SK-N-SH (cell line): Measurements from ENCODE around the gene ZBTB8OS. TPM values are rescaled to one million over a fixed set of nuclear protein-coding genes. Genes with fewer than 3 reads are reported as not detected.
A peak's percentile ranks its signal among the peaks of the same experiment; 100 is the strongest.

Source experiments
- CTCF ChIA-PET: fragments of 300-600, 350-600 bp; formaldehyde crosslinking; extraction: SDS; loops from one replicate; lab custom pipeline; 2021; lab: Yijun Ruan, JAX
- POLR2A ChIA-PET: fragments of 350-600 bp; sonication (Branson Sonifier 250); formaldehyde crosslinking; extraction: SDS; loops from one replicate; lab custom pipeline; 2020; ENCODE audit warnings: antibody characterized with exemption, inconsistent platforms; lab: Yijun Ruan, JAX
- DNase-seq: peaks from one replicate; pipeline ENCODE4 v3.0.0; 2012
- H2AFZ ChIP-seq: fragments of 200-600 bp; sonication (generic); 2 replicates; pipeline ENCODE4 v1.8.1; 2016; ENCODE audit warnings: antibody characterized with exemption, mild to moderate bottlenecking, low read depth
- H3F3A ChIP-seq: fragments of 200-600 bp; sonication (generic); replicated peaks from 2 replicates; pipeline ENCODE3; 2016; ENCODE audit warnings: antibody characterized with exemption, mild to moderate bottlenecking; ENCODE audit not compliant: insufficient read depth
- H3K27ac ChIP-seq, 2 experiments: fragments of 200-500 bp in 1 of 2; fragments of 200-600 bp in 1 of 2; sonication (Bioruptor generic) in 1 of 2; sonication (generic), shearing (Covaris generic) in 1 of 2; 2 replicates each; pipeline versions ENCODE4 v1.5.1 to v1.6.1; 2014 to 2016; ENCODE audit warnings: low read depth in 2 of 2, inconsistent platforms in 1 of 2, low read length in 1 of 2, mild to moderate bottlenecking in 1 of 2, mixed read lengths in 1 of 2
- H3K27me3 ChIP-seq: fragments of 200-600 bp; sonication (generic), shearing (Covaris generic); 2 replicates; pipeline ENCODE4 v1.6.1; 2016; ENCODE audit warnings: mixed run types; ENCODE audit not compliant: insufficient read depth
- H3K36me3 ChIP-seq, 2 experiments: fragments of 200-500 bp in 1 of 2; fragments of 200-600 bp in 1 of 2; sonication (Bioruptor generic) in 1 of 2; sonication (generic) in 1 of 2; replicated peaks in 1 of 2; 2 replicates each; pipeline versions ENCODE3 to v1.5.1; 2014 to 2016; ENCODE audit warnings: low read length in 1 of 2, mild to moderate bottlenecking in 1 of 2; ENCODE audit not compliant: insufficient read depth in 2 of 2, control insufficient read depth in 1 of 2
- H3K4me1 ChIP-seq, 2 experiments: fragments of 200-500 bp in 1 of 2; fragments of 200-600 bp in 1 of 2; sonication (Bioruptor generic) in 1 of 2; sonication (generic), shearing (Covaris generic) in 1 of 2; 2 replicates each; pipeline versions ENCODE4 v1.5.1 to v1.6.1; 2014 to 2016; ENCODE audit warnings: low read depth in 1 of 2, low read length in 1 of 2, mixed run types in 1 of 2; ENCODE audit not compliant: insufficient read depth in 2 of 2, control insufficient read depth in 1 of 2
- H3K4me2 ChIP-seq: fragments of 200-600 bp; sonication (generic), shearing (Covaris generic); 2 replicates; pipeline ENCODE4 v1.6.1; 2017; ENCODE audit warnings: mixed run types
- H3K4me3 ChIP-seq, 2 experiments: fragments of 200-500 bp in 1 of 2; fragments of 200-600 bp in 1 of 2; sonication (Bioruptor generic) in 1 of 2; sonication (generic), shearing (Covaris generic) in 1 of 2; 2 replicates each; pipeline versions ENCODE4 v1.5.1 to v1.8.1; 2014 to 2016; ENCODE audit warnings: low read depth in 2 of 2, inconsistent platforms in 1 of 2, low read length in 1 of 2, mild to moderate bottlenecking in 1 of 2, mixed read lengths in 1 of 2, moderate library complexity in 1 of 2
- H3K79me2 ChIP-seq: fragments of 200-600 bp; sonication (generic); 2 replicates; pipeline ENCODE4 v1.8.1; 2017; ENCODE audit warnings: mild to moderate bottlenecking; ENCODE audit not compliant: insufficient read depth
- H3K9ac ChIP-seq: fragments of 200-600 bp; sonication (generic); 2 replicates; pipeline ENCODE4 v1.6.1; 2017; ENCODE audit warnings: mixed run types
- H3K9me2 ChIP-seq: fragments of 200-600 bp; sonication (generic); 2 replicates; pipeline ENCODE4 v1.6.1; 2017; ENCODE audit warnings: mixed run types
- H3K9me3 ChIP-seq: fragments of 200-600 bp; sonication (generic); 2 replicates; pipeline ENCODE4 v1.6.1; 2017; ENCODE audit warnings: mixed run types, mild to moderate bottlenecking, moderate library complexity
- H4K20me1 ChIP-seq: fragments of 200-600 bp; sonication (generic); 2 replicates; pipeline ENCODE4 v1.6.1; 2017; ENCODE audit warnings: mild to moderate bottlenecking, mixed run types; ENCODE audit not compliant: insufficient read depth
- EP300 ChIP-seq, 2 experiments: IDR thresholded peaks; 2 replicates each; pipeline versions ENCODE4 v1.4.0 to v1.6.1; 2012; ENCODE audit warnings: borderline replicate concordance in 1 of 2, low read depth in 1 of 2, low read length in 1 of 2
- FOXJ3 ChIP-seq: sonication (generic); formaldehyde crosslinking; IDR thresholded peaks from 2 replicates; pipeline ENCODE4 v1.5.1; 2020; ENCODE audit warnings: mild to moderate bottlenecking, missing genetic modification reagents
- FOXM1 ChIP-seq: IDR thresholded peaks from 2 replicates; pipeline ENCODE4 v1.4.0; 2012; ENCODE audit warnings: low read depth, mild to moderate bottlenecking
- GABPA ChIP-seq: IDR thresholded peaks from 2 replicates; pipeline ENCODE4 v1.4.0; 2012; ENCODE audit warnings: low read depth, mild to moderate bottlenecking
- IRF3 ChIP-seq: fragments of 150-350 bp; IDR thresholded peaks from 2 replicates; pipeline ENCODE4 v1.6.1; 2016; ENCODE audit warnings: mild to moderate bottlenecking, low read depth, low read length
- MEF2A ChIP-seq: IDR thresholded peaks from 2 replicates; pipeline ENCODE4 v1.4.0; 2012; ENCODE audit warnings: low read depth, borderline replicate concordance
- PBX3 ChIP-seq: IDR thresholded peaks from 2 replicates; pipeline ENCODE4; 2012
- RFX5 ChIP-seq: IDR thresholded peaks from 2 replicates; pipeline ENCODE4 v1.6.1; 2012; ENCODE audit warnings: mild to moderate bottlenecking, improper control_type of control experiment, low read length
- RXRA ChIP-seq: IDR thresholded peaks from 2 replicates; pipeline ENCODE4 v1.4.0; 2012; ENCODE audit warnings: low read depth, mild to moderate bottlenecking, borderline replicate concordance
- TAF1 ChIP-seq: IDR thresholded peaks from 2 replicates; pipeline ENCODE4 v1.6.1; 2012; ENCODE audit warnings: low read depth, mild to moderate bottlenecking, low read length, moderate library complexity, borderline replicate concordance
- TEAD4 ChIP-seq: IDR thresholded peaks from 2 replicates; pipeline ENCODE4 v1.4.0; 2012; ENCODE audit warnings: mild to moderate bottlenecking, borderline replicate concordance; ENCODE audit not compliant: insufficient read depth
- USF1 ChIP-seq: IDR thresholded peaks from 2 replicates; pipeline ENCODE4 v1.4.0; 2012; ENCODE audit warnings: low read depth, borderline replicate concordance
- USF2 ChIP-seq: fragments of 150-350 bp; IDR thresholded peaks from 2 replicates; pipeline ENCODE4 v1.6.1; 2017; ENCODE audit warnings: antibody characterized with exemption, low read length, low read depth, borderline replicate concordance
- YY1 ChIP-seq: IDR thresholded peaks from 2 replicates; pipeline ENCODE4 v1.4.0; 2012; ENCODE audit warnings: low read depth, mild to moderate bottlenecking
- WGBS: methylation state at CpG from one replicate; pipeline ENCODE4 v1.1.6; 2017; ENCODE audit warnings: low lambda C conversion rate; 5-methylcytosine and 5-hydroxymethylcytosine counted together
- polyA plus RNA-seq, 3 experiments: library from polyadenylated mRNA; depleted of rRNA; stranded (reverse); fragments of >200 nt; gene quantifications; 2 replicates each; pipeline ENCODE4 v1.2.3, GENCODE V29; 2012
- TF ChIP-seq, protein P1 (sequence below): IDR thresholded peaks from 2 replicates; pipeline ENCODE4 v1.4.0; 2012; ENCODE audit warnings: low read depth, borderline replicate concordance
- TF ChIP-seq, protein P2 (sequence below): IDR thresholded peaks from 2 replicates; pipeline ENCODE4 v1.6.1; 2012; ENCODE audit warnings: mild to moderate bottlenecking, low read depth, low read length, moderate library complexity

The ZBTB8OS gene
- polyA plus RNA-seq, 1 of the 3 experiments (the other 2 are of a cell fraction) = 59.2 TPM

DNA sequence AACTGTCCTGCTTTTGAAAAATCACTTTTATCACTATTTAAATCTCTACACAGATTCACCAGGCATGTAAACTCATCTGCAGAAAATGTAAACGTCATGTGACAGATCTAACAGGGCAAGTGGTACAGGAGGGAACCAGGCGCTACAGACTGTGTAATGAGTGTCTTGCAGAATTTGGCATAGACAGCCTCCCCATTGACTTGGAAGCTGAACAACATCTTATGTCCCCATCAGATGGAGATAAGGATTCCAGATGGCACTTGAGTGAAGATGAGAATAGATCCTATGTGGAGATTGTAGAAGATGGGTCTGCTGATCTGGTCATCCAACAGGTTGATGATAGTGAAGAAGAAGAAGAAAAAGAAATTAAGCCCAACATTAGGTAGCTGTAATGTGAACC, 50.3 kb downstream of the ZBTB8OS start:
- Histone ChIP-seq H3K27ac (no peak overlapping the region), H3K4me3 (no peak overlapping the region), H3K27me3 (no peaks in the 10 kb centered on the region), H3F3A (no peaks in the 10 kb centered on the region), H3K9me2 (no peaks in the 10 kb centered on the region), H3K79me2 (no peaks in the 10 kb centered on the region), H3K9me3 (no peaks in the 10 kb centered on the region), H2AFZ (no peak overlapping the region), H3K4me2 (no peak overlapping the region), H3K36me3 (peaks cover 3 to 37% of the 10 kb centered on the region in 2 experiments)
- ChIA-PET POLR2A (interaction anchor here (0.6 kb wide), 1 partner anchor 50 kb away, joined by 4 read pairs; no protein-coding TSS in a partner anchor), CTCF (interaction anchor here (0.8 to 1.8 kb wide), 2 partner anchors 9 to 10 kb away, joined by 3 to 4 read pairs; no protein-coding TSS in a partner anchor)
- TF ChIP-seq USF2 (no peak), EP300 (IDR thresholded peaks at IDR 0.05; ENCODE audit: borderline replicate concordance in 1 of 2, low read depth in 1 of 2, low read length in 1 of 2) (no peak), YY1 (no peak), PBX3 (no peak), MEF2A (no peak), FOXM1 (no peak), RFX5 (no peak), IRF3 (no peak), USF1 (no peak), RXRA (no peak), TAF1 (no peak), TEAD4 (no peak), GABPA (no peak), FOXJ3 (CRISPR knock-in tag) (no peak)
- TF ChIP-seq, protein P1, sequence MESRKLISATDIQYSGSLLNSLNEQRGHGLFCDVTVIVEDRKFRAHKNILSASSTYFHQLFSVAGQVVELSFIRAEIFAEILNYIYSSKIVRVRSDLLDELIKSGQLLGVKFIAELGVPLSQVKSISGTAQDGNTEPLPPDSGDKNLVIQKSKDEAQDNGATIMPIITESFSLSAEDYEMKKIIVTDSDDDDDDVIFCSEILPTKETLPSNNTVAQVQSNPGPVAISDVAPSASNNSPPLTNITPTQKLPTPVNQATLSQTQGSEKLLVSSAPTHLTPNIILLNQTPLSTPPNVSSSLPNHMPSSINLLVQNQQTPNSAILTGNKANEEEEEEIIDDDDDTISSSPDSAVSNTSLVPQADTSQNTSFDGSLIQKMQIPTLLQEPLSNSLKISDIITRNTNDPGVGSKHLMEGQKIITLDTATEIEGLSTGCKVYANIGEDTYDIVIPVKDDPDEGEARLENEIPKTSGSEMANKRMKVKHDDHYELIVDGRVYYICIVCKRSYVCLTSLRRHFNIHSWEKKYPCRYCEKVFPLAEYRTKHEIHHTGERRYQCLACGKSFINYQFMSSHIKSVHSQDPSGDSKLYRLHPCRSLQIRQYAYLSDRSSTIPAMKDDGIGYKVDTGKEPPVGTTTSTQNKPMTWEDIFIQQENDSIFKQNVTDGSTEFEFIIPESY = no peak
- TF ChIP-seq, protein P2, sequence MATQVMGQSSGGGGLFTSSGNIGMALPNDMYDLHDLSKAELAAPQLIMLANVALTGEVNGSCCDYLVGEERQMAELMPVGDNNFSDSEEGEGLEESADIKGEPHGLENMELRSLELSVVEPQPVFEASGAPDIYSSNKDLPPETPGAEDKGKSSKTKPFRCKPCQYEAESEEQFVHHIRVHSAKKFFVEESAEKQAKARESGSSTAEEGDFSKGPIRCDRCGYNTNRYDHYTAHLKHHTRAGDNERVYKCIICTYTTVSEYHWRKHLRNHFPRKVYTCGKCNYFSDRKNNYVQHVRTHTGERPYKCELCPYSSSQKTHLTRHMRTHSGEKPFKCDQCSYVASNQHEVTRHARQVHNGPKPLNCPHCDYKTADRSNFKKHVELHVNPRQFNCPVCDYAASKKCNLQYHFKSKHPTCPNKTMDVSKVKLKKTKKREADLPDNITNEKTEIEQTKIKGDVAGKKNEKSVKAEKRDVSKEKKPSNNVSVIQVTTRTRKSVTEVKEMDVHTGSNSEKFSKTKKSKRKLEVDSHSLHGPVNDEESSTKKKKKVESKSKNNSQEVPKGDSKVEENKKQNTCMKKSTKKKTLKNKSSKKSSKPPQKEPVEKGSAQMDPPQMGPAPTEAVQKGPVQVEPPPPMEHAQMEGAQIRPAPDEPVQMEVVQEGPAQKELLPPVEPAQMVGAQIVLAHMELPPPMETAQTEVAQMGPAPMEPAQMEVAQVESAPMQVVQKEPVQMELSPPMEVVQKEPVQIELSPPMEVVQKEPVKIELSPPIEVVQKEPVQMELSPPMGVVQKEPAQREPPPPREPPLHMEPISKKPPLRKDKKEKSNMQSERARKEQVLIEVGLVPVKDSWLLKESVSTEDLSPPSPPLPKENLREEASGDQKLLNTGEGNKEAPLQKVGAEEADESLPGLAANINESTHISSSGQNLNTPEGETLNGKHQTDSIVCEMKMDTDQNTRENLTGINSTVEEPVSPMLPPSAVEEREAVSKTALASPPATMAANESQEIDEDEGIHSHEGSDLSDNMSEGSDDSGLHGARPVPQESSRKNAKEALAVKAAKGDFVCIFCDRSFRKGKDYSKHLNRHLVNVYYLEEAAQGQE = no peak
- TF ChIP-seq, all 33 proteins: peak for 0
- 89% methylated on average over 2 of the region's 2 CpGs for WGBS
- Histone ChIP-seq H3K4me1 (peaks cover 0 to 3% of the 10 kb centered on the region in 2 experiments; a peak in 1 of 4 replicates), H4K20me1 (no peaks in the 10 kb centered on the region), H3K9ac (no peak overlapping the region)
- DNase-seq = peak; percentile 25
